ENCODE results near the gene EVI5. TPM values are rescaled to one million over a fixed set of nuclear protein-coding genes. Genes with fewer than 3 reads are reported as not detected.

EVI5 gene
- polyA plus RNA-seq, 1 experiment, result 28.5 TPM

DNA sequence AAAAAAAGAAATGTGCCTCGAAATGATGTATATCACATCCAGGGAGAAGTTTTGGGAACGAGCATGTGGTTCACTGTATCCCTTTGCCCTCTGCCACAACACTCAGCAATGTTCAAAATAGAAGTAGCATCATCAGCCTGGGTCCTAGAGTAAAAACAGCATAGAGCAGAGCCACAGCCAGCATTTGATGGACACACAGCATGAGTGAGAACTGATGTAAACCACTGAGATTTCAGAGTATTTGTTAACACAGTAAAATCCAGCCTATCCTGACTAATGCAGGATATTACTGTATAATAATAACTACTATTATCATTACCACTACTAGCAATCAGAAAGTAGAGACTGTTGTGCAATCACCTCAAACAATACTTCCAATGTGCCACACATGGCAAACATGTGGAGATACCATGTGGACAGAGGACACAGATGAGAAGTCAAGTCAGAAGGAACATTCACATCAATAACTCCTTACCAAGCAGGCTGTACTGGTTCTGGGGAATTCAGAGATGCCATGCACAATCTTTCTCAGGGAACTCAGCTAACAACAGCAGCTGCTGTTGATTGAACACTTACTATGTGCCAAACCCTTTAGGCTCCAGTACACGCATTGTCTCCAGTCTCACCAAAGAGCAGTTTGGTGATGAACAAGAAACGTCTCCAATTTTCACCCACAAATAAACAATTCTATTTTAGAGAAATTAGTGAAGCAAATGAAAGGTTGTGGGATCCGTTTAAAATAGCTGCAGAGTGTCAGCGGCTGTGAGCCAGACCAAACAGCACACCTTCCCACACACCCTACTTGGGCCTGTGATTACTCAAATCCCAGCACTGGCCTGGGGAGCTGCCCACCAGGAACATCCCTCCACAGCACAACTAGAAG lies 281.6 kb downstream of the EVI5 start:
- POLR2A ChIA-PET, result no interaction called here
- no peak overlapping the region for H3K27ac ChIP-seq (ENCODE audit: low read depth, low read length)
- TF ChIP-seq, protein P1, sequence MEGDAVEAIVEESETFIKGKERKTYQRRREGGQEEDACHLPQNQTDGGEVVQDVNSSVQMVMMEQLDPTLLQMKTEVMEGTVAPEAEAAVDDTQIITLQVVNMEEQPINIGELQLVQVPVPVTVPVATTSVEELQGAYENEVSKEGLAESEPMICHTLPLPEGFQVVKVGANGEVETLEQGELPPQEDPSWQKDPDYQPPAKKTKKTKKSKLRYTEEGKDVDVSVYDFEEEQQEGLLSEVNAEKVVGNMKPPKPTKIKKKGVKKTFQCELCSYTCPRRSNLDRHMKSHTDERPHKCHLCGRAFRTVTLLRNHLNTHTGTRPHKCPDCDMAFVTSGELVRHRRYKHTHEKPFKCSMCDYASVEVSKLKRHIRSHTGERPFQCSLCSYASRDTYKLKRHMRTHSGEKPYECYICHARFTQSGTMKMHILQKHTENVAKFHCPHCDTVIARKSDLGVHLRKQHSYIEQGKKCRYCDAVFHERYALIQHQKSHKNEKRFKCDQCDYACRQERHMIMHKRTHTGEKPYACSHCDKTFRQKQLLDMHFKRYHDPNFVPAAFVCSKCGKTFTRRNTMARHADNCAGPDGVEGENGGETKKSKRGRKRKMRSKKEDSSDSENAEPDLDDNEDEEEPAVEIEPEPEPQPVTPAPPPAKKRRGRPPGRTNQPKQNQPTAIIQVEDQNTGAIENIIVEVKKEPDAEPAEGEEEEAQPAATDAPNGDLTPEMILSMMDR (IDR thresholded peaks at IDR 0.05; ENCODE audit: low read depth, low read length), result no peak
- no peak overlapping the region for H3K4me3 ChIP-seq (ENCODE audit: low read depth, low read length)
- DNase-seq (ENCODE audit: low read depth, low spot score), result no peak
- CTCF ChIA-PET, result interaction anchor here (0.6 kb wide), 1 partner anchor 17 kb away, joined by 4 read pairs; no protein-coding TSS in a partner anchor
- H3K9me3 ChIP-seq (ENCODE audit: control insufficient read depth, insufficient read depth, low read length), result no peaks in the 10 kb centered on the region
- no peaks in the 10 kb centered on the region for H3K27me3 ChIP-seq (ENCODE audit: control insufficient read depth, insufficient read depth, low read length)

DNA sequence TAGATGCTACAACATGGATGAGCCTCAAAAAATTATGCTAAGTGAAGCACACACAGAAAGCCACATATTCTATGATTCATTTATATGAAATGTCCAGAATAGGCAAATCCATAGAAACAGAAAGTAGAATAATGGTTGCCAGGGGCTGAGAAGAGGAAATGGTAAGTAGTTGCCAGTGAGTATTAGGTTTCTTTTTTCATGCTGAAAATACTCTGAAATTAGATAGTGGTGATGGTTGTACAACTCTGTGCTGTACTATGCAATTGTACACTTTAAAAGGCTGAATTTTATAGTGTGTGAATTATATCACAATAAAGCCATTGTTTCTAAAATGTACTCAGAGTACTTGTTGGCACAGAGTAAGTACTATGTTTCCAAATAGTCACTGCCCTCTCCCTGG lies 282.7 kb downstream of the EVI5 start:
- H3K9me3 ChIP-seq (ENCODE audit: control insufficient read depth, insufficient read depth, low read length), result no peaks in the 10 kb centered on the region
- H3K4me3 ChIP-seq (ENCODE audit: low read depth, low read length), result no peak overlapping the region
- TF ChIP-seq, protein P1 (IDR thresholded peaks at IDR 0.05; ENCODE audit: low read depth, low read length), result no peak
- POLR2A ChIA-PET, result no interaction called here
- CTCF ChIA-PET, result interaction anchor here (0.6 kb wide), 1 partner anchor 16 kb away, joined by 4 read pairs; no protein-coding TSS in a partner anchor
- H3K27ac ChIP-seq (ENCODE audit: low read depth, low read length), result no peak overlapping the region
- DNase-seq (ENCODE audit: low read depth, low spot score), result peak; percentile 7
- H3K27me3 ChIP-seq (ENCODE audit: control insufficient read depth, insufficient read depth, low read length), result no peaks in the 10 kb centered on the region

DNA sequence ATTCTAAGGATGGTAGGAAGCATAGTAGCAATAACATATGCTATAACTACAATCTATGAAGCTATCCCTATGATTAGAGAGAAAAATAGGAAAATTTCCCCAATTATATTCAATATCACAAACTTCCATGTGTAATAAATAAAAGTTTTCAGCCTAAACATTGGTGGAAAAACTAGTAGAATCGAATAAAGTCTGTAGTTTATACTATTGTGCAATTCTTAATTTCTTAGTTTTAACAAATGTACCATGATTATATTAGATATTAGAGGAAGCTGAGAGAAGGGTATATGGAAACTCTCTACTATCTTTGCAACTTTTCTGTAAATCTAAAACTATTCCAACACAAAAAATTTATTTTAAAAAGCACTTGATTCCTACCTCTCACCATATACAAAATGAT lies 284.4 kb downstream of the EVI5 start:
- no peaks in the 10 kb centered on the region for H3K9me3 ChIP-seq (ENCODE audit: control insufficient read depth, insufficient read depth, low read length)
- no peak overlapping the region for H3K4me3 ChIP-seq (ENCODE audit: low read depth, low read length)
- CTCF ChIA-PET, result no interaction called here
- POLR2A ChIA-PET, result no interaction called here
- no peaks in the 10 kb centered on the region for H3K27me3 ChIP-seq (ENCODE audit: control insufficient read depth, insufficient read depth, low read length)
- TF ChIP-seq, protein P1 (IDR thresholded peaks at IDR 0.05; ENCODE audit: low read depth, low read length), result no peak
- no peak for DNase-seq (ENCODE audit: low read depth, low spot score)
- H3K27ac ChIP-seq (ENCODE audit: low read depth, low read length), result no peak overlapping the region

DNA sequence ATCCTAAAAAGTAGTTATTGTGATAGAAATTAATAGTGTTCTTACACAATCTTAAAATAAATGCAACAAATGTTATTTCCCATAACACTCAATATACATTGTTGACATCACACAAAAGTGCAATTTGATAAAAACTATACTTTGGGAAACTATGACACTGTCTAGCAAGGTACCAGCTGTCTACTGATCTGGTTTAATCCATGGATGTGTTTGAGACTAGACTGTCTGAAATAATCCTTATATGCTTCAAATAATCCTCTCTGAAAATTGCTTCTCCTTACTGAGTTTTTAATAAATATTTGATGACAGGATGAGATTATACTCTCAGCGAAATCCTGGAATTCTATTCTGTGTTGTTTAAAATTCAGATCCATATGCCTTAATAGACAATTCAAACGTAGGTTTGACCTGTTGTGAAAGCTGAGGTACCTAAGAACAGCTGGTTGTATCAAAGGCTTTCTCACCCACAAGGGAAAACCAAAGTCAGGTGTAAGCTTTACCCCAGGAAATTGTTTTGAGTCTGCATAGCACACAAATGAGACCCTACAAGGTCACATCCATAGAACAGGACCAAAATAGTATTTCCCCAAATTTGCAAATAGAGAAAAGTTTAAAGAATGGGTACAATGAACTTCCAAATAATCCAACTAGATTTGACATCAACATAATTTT lies 289.4 kb downstream of the EVI5 start:
- POLR2A ChIA-PET, result no interaction called here
- TF ChIP-seq, protein P1 (IDR thresholded peaks at IDR 0.05; ENCODE audit: low read depth, low read length), result no peak
- no peaks in the 10 kb centered on the region for H3K27me3 ChIP-seq (ENCODE audit: control insufficient read depth, insufficient read depth, low read length)
- no peak overlapping the region for H3K4me3 ChIP-seq (ENCODE audit: low read depth, low read length)
- H3K27ac ChIP-seq (ENCODE audit: low read depth, low read length), result no peak overlapping the region
- no peaks in the 10 kb centered on the region for H3K9me3 ChIP-seq (ENCODE audit: control insufficient read depth, insufficient read depth, low read length)
- CTCF ChIA-PET, result no interaction called here
- DNase-seq (ENCODE audit: low read depth, low spot score), result no peak
